Measurements from ENCODE around the gene HSPA12A. TPM values are rescaled to one million over a fixed set of nuclear protein-coding genes. Genes with fewer than 3 reads are reported as not detected.

The HSPA12A gene
- total RNA-seq, 6 donors from 2014 or later: 4.2 to 11.6 (median 6.1) TPM

GRCh38 chr10:116705498-116705897, 36.9 kb downstream of the HSPA12A start:
- ATAC-seq (ENCODE audit: low FRiP score in 2 of 2) (no peak), DNase-seq (no peak)
- Histone ChIP-seq H3K4me3 (no peak overlapping the region), H3K27me3 (no peaks in the 10 kb centered on the region), H3K36me3 (no peaks in the 10 kb centered on the region), H3K9me3 (no peaks in the 10 kb centered on the region), H3K4me1 (no peaks in the 10 kb centered on the region), H3K27ac (no peak overlapping the region)
- TF ChIP-seq POLR2A (IDR thresholded peaks at IDR 0.05) (no peak), POLR2AphosphoS5 (IDR thresholded peaks at IDR 0.05) (no peak), EP300 (IDR thresholded peaks at IDR 0.05) (no peak), CTCF (IDR thresholded peaks at IDR 0.05) (no peak)
- 84 to 95% methylated on average over 6 of the region's 7 CpGs for WGBS, 2 donors

DNA sequence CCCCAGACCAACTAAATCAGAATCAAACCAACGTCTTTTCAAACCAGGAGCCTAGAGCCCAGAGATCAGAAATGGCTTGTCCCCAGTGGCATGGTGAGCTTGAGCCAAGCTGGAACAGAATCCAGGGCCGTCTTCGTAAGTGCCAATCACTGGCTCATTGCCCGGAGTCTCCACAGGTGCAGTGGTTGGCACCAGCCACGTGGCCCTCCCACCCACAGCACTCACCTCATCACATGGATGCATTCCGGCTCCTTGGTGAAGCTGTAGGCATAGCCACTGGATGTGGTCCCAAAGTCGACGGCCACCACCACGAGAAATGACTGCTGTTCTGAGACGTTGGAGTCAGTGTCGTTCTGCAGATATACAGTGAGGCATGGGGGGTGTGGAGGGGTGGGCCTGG, 37.4 kb downstream of the HSPA12A start:
- Histone ChIP-seq H3K4me1 (no peaks in the 10 kb centered on the region), H3K27me3 (no peaks in the 10 kb centered on the region), H3K27ac (no peak overlapping the region), H3K36me3 (no peaks in the 10 kb centered on the region), H3K4me3 (no peak overlapping the region), H3K9me3 (no peaks in the 10 kb centered on the region)
- DNase-seq (no peak), ATAC-seq (ENCODE audit: low FRiP score in 2 of 2) (peak in 1 of 2 donors; percentile 3)
- 70 to 78% methylated on average over 5 to 11 of the region's 11 CpGs for WGBS, 2 donors
- no peak for TF ChIP-seq CTCF (IDR thresholded peaks at IDR 0.05)
- no peak for TF ChIP-seq POLR2AphosphoS5 (IDR thresholded peaks at IDR 0.05)
- no peak for TF ChIP-seq POLR2A (IDR thresholded peaks at IDR 0.05)
- TF ChIP-seq EP300 (IDR thresholded peaks at IDR 0.05): no peak

DNA sequence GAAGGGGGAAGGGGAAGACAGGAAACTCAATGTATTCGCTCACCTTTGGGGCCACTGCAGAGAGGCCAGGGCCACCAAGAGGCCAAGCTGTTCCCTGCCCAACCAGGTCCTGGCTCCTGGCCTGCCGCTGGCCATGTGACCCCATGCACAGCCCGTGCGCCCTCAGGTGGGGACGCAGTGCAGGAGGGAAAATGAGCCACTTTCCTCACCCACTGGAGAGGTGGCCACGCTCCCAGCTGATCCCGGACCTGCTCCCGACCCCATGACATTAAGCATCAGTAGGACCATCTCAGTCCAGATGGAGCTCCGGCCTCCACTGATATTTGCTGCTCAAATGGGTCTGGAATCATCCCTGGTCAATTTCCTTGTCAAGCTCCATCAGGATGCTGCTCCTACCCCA, 40.2 kb downstream of the HSPA12A start:
- no peaks in the 10 kb centered on the region for H3K4me1 ChIP-seq
- 78 to 80% methylated on average over 6 to 9 of the region's 9 CpGs for WGBS, 2 donors
- no peaks in the 10 kb centered on the region for H3K27me3 ChIP-seq
- no peaks in the 10 kb centered on the region for H3K9me3 ChIP-seq
- H3K27ac ChIP-seq: no peak overlapping the region
- DNase-seq (peak in 1 of 2 donors; percentile 57), ATAC-seq (ENCODE audit: low FRiP score in 2 of 2) (no peak)
- TF ChIP-seq POLR2A (IDR thresholded peaks at IDR 0.05): no peak
- TF ChIP-seq CTCF (IDR thresholded peaks at IDR 0.05): no peak
- no peak for TF ChIP-seq POLR2AphosphoS5 (IDR thresholded peaks at IDR 0.05)
- TF ChIP-seq EP300 (IDR thresholded peaks at IDR 0.05): no peak
- no peak overlapping the region for H3K4me3 ChIP-seq
- H3K36me3 ChIP-seq: no peaks in the 10 kb centered on the region

DNA sequence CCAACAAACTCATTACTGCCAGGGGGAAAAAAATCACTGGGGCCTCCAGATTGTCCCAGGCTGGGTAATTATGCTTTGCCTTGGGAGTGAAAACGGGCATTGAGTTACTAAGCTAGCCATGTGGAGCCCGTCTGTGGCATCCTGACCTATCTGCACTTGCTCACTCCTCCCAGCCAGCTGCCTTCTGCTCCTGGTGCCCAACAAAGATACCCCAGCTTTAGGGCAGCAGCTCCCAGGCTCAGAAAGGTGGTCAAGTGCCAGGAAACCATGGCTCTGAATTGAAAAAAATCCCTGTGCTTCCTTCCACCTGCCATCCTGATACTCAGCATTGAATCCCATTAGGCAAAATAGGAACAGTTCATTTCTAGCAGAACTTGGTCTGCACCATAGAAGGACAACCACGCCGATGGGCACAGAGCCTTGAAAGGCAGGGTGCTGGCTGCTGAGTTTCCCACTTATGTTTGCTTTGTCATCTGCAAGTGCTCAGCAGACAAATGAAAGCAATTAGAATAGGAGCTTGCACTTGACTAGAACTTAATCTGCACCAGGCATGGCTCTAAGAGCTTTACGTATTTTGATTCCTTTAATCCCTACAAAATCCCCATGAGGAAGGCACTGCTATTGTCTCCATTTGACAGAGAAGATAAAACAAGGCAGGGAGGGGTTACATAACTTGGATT, 42.8 kb downstream of the HSPA12A start:
- 60 to 67% methylated on average over 4 to 5 of the region's 5 CpGs for WGBS, 2 donors

More for the DNA sequence above, 42.8 kb downstream of the HSPA12A start:
- Histone ChIP-seq H3K4me1 (peaks cover 0 to 2% (median 0%) of the 10 kb centered on the region in 4 donors), H3K27ac (no peak overlapping the region), H3K27me3 (no peaks in the 10 kb centered on the region), H3K4me3 (no peak overlapping the region), H3K9me3 (no peaks in the 10 kb centered on the region), H3K36me3 (no peaks in the 10 kb centered on the region)
- ATAC-seq (ENCODE audit: low FRiP score in 2 of 2) (no peak), DNase-seq (no peak)
- TF ChIP-seq CTCF (IDR thresholded peaks at IDR 0.05) (no peak), EP300 (IDR thresholded peaks at IDR 0.05) (no peak), POLR2AphosphoS5 (IDR thresholded peaks at IDR 0.05) (no peak), POLR2A (IDR thresholded peaks at IDR 0.05) (no peak)

Data from upper lobe of left lung (tissue), 6 donors.